DOHH2 (cell line): ENCODE results near the gene SPAG6.

Experiments
- H3F3A ChIP-seq: fragments of 200-600 bp; sonication (generic), shearing (Covaris generic); 2 replicates; pipeline ENCODE4 v1.6.0; 2016; ENCODE audit warnings: antibody characterized with exemption, mild to moderate bottlenecking; ENCODE audit not compliant: control insufficient read depth, insufficient read depth
- H3K27ac ChIP-seq: fragments of 200-600 bp; sonication (generic); 2 replicates; pipeline ENCODE4 v1.5.1; 2014; ENCODE audit warnings: low read depth, mild to moderate bottlenecking, low read length, moderate library complexity
- H3K27me3 ChIP-seq: fragments of 200-600 bp; sonication (generic); 2 replicates; pipeline ENCODE4 v1.6.1; 2014; ENCODE audit warnings: mild to moderate bottlenecking, low read length, mixed read lengths; ENCODE audit not compliant: control insufficient read depth
- H3K36me3 ChIP-seq: fragments of 200-600 bp; sonication (generic); 2 replicates; pipeline ENCODE4 v1.6.1; 2014; ENCODE audit warnings: mild to moderate bottlenecking, low read length, moderate library complexity, mixed read lengths; ENCODE audit not compliant: control insufficient read depth
- H3K4me1 ChIP-seq: fragments of 200-600 bp; sonication (generic); 2 replicates; pipeline ENCODE4 v1.6.1; 2014; ENCODE audit warnings: mild to moderate bottlenecking, low read length, mixed read lengths; ENCODE audit not compliant: control insufficient read depth
- H3K4me2 ChIP-seq: fragments of 200-600 bp; sonication (generic); 2 replicates; pipeline ENCODE4 v1.6.0; 2014; ENCODE audit warnings: mild to moderate bottlenecking, low read length, moderate library complexity
- H3K4me3 ChIP-seq: fragments of 200-600 bp; sonication (generic); 2 replicates; pipeline ENCODE4 v1.5.1; 2014; ENCODE audit warnings: mild to moderate bottlenecking, low read length, mixed read lengths
- H3K79me2 ChIP-seq: fragments of 200-600 bp; sonication (generic); 2 replicates; pipeline ENCODE4 v1.6.1; 2014; ENCODE audit warnings: mild to moderate bottlenecking, low read length, mixed read lengths; ENCODE audit not compliant: control insufficient read depth
- H3K9me2 ChIP-seq: fragments of 200-600 bp; sonication (generic); replicated peaks from 2 replicates; pipeline ENCODE4 v1.6.1; 2014; ENCODE audit warnings: mild to moderate bottlenecking, low read length, mixed read lengths; ENCODE audit not compliant: control insufficient read depth
- H3K9me3 ChIP-seq: fragments of 200-600 bp; sonication (generic); 2 replicates; pipeline ENCODE4 v1.6.1; 2014; ENCODE audit warnings: antibody characterized with exemption, low read length, mixed read lengths; ENCODE audit not compliant: control insufficient read depth, insufficient read depth
- H4K20me1 ChIP-seq: fragments of 200-600 bp; sonication (generic); 2 replicates; pipeline ENCODE4 v1.6.0; 2014; ENCODE audit warnings: low read depth, mild to moderate bottlenecking, antibody characterized with exemption, low read length, moderate library complexity; ENCODE audit not compliant: control insufficient read depth, insufficient read depth
- CTCF ChIP-seq: fragments of 200-600 bp; sonication (generic); IDR thresholded peaks from one replicate; pipeline ENCODE4 v1.5.1; 2014; ENCODE audit warnings: antibody characterized with exemption, mild to moderate bottlenecking, low read depth, low read length; ENCODE audit not compliant: poor library complexity, severe bottlenecking
- EZH2phosphoT487 ChIP-seq: fragments of 200-600 bp; sonication (generic); IDR thresholded peaks from 2 replicates; pipeline ENCODE4 v1.6.1; 2017; ENCODE audit warnings: borderline replicate concordance, mild to moderate bottlenecking, antibody characterized with exemption, low read length, moderate library complexity, mixed read lengths

The SPAG6 gene

GRCh38 chr10:22436526-22436892 lies 91.2 kb downstream of the SPAG6 start:
- Histone ChIP-seq H3K36me3 (no peaks in the 10 kb centered on the region), H3K27me3 (peaks cover 24% of the 10 kb centered on the region), H3K4me1 (peaks cover 24% of the 10 kb centered on the region), H3F3A (peaks cover 5% of the 10 kb centered on the region; the same call in 1 of the 2 replicates), H3K9me3 (no peaks in the 10 kb centered on the region), H3K4me3 (peak overlapping the region; percentile 91), H3K4me2 (peak overlapping the region; percentile 91), H3K9me2 (no peaks in the 10 kb centered on the region), H3K27ac (no peak overlapping the region), H4K20me1 (no peaks in the 10 kb centered on the region), H3K79me2 (no peaks in the 10 kb centered on the region)
- TF ChIP-seq EZH2phosphoT487 (no peak), CTCF (no peak)

GRCh38 chr10:22436893-22437619 lies 91.8 kb downstream of the SPAG6 start:
- Histone ChIP-seq H3K4me1 (peaks cover 24% of the 10 kb centered on the region), H3K79me2 (no peaks in the 10 kb centered on the region), H3K4me2 (peak overlapping the region; percentile 91), H3K9me3 (no peaks in the 10 kb centered on the region), H3K9me2 (no peaks in the 10 kb centered on the region), H3K27me3 (peaks cover 25% of the 10 kb centered on the region), H3K36me3 (no peaks in the 10 kb centered on the region), H3K27ac (no peak overlapping the region), H3K4me3 (peak overlapping the region; percentile 91), H4K20me1 (no peaks in the 10 kb centered on the region), H3F3A (peaks cover 5% of the 10 kb centered on the region; the same call in 1 of the 2 replicates)
- TF ChIP-seq EZH2phosphoT487 (peak; percentile 50; the same call in 1 of the 2 replicates), CTCF (no peak)

GRCh38 chr10:22437620-22438588 lies 92.6 kb downstream of the SPAG6 start:
- Histone ChIP-seq H3K4me2 (peak overlapping the region; percentile 91), H3K9me2 (no peaks in the 10 kb centered on the region), H3F3A (peaks cover 5% of the 10 kb centered on the region; the same call in 1 of the 2 replicates), H3K36me3 (no peaks in the 10 kb centered on the region), H4K20me1 (no peaks in the 10 kb centered on the region), H3K4me3 (peak overlapping the region; percentile 91), H3K4me1 (peaks cover 24% of the 10 kb centered on the region), H3K27me3 (peaks cover 30% of the 10 kb centered on the region), H3K79me2 (no peaks in the 10 kb centered on the region), H3K9me3 (no peaks in the 10 kb centered on the region), H3K27ac (no peak overlapping the region)
- TF ChIP-seq CTCF (no peak), EZH2phosphoT487 (no peak)
